ENCODE results near the gene PIBF1.

DNA sequence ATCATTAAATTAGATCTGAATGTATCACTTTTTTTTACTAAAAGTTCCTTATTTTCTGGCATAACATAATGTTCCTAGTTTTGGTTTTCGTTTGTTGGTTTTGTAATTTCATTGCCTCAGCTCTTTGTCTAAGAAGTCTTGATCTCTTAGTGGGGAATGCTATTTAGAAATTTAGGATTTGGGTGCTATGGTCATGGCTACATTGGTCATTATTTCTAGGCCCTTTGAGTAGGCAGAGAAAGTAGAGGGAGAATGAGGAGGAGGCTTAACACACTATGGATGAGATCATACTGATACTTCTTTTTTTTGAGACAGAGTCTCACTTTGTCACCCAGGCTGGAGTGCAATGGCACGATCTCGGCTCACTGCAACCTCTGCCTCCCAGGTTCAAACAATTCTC, 41.8 kb downstream of the PIBF1 start:
- TF ChIP-seq, protein P1, sequence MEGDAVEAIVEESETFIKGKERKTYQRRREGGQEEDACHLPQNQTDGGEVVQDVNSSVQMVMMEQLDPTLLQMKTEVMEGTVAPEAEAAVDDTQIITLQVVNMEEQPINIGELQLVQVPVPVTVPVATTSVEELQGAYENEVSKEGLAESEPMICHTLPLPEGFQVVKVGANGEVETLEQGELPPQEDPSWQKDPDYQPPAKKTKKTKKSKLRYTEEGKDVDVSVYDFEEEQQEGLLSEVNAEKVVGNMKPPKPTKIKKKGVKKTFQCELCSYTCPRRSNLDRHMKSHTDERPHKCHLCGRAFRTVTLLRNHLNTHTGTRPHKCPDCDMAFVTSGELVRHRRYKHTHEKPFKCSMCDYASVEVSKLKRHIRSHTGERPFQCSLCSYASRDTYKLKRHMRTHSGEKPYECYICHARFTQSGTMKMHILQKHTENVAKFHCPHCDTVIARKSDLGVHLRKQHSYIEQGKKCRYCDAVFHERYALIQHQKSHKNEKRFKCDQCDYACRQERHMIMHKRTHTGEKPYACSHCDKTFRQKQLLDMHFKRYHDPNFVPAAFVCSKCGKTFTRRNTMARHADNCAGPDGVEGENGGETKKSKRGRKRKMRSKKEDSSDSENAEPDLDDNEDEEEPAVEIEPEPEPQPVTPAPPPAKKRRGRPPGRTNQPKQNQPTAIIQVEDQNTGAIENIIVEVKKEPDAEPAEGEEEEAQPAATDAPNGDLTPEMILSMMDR (IDR thresholded peaks at IDR 0.05), result no peak
- TF ChIP-seq EP300 (IDR thresholded peaks at IDR 0.05) (no peak), POLR2AphosphoS5 (IDR thresholded peaks at IDR 0.05) (no peak), POLR2A (IDR thresholded peaks at IDR 0.05) (no peak)

All from suprapubic skin (tissue), 4 donors.